ENCODE measurements around the gene ECHDC3.

Gene ECHDC3

GRCh38 chr10:11787846-11788245 lies 45.7 kb downstream of the ECHDC3 start:
- H3K4me3 ChIP-seq (IDR thresholded peaks at IDR 0.05; ENCODE audit: insufficient read depth, low read depth, low read length) = no peak overlapping the region
- TF ChIP-seq, protein P1, sequence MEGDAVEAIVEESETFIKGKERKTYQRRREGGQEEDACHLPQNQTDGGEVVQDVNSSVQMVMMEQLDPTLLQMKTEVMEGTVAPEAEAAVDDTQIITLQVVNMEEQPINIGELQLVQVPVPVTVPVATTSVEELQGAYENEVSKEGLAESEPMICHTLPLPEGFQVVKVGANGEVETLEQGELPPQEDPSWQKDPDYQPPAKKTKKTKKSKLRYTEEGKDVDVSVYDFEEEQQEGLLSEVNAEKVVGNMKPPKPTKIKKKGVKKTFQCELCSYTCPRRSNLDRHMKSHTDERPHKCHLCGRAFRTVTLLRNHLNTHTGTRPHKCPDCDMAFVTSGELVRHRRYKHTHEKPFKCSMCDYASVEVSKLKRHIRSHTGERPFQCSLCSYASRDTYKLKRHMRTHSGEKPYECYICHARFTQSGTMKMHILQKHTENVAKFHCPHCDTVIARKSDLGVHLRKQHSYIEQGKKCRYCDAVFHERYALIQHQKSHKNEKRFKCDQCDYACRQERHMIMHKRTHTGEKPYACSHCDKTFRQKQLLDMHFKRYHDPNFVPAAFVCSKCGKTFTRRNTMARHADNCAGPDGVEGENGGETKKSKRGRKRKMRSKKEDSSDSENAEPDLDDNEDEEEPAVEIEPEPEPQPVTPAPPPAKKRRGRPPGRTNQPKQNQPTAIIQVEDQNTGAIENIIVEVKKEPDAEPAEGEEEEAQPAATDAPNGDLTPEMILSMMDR (conservative IDR thresholded peaks at IDR 0.05; ENCODE audit: low read depth, low read length) = no peak
- no peak overlapping the region for H2AFZ ChIP-seq (ENCODE audit: low read depth)
- H3K79me2 ChIP-seq (ENCODE audit: insufficient read depth, low read depth) = no peaks in the 10 kb centered on the region
- no peaks in the 10 kb centered on the region for H4K20me1 ChIP-seq (ENCODE audit: insufficient read depth)
- no peak overlapping the region for H3K27ac ChIP-seq
- H3K9ac ChIP-seq = no peak overlapping the region
- no peaks in the 10 kb centered on the region for H3K36me3 ChIP-seq (ENCODE audit: insufficient read depth)
- H3K4me2 ChIP-seq = no peak overlapping the region
- no peaks in the 10 kb centered on the region for H3K27me3 ChIP-seq (ENCODE audit: insufficient read depth, low read depth)
- peaks cover 7% of the 10 kb centered on the region for H3K4me1 ChIP-seq (ENCODE audit: low read depth, poor library complexity, severe bottlenecking)

- Histone ChIP-seq H3K27ac (no peak overlapping the region), H3K27me3 (ENCODE audit: insufficient read depth, low read depth) (no peaks in the 10 kb centered on the region), H3K4me2 (no peak overlapping the region), H2AFZ (ENCODE audit: low read depth) (no peak overlapping the region), H3K4me3 (IDR thresholded peaks at IDR 0.05; ENCODE audit: insufficient read depth, low read depth, low read length) (no peak overlapping the region), H3K4me1 (ENCODE audit: low read depth, poor library complexity, severe bottlenecking) (no peaks in the 10 kb centered on the region), H3K36me3 (ENCODE audit: insufficient read depth) (no peaks in the 10 kb centered on the region), H3K79me2 (ENCODE audit: insufficient read depth, low read depth) (no peaks in the 10 kb centered on the region), H4K20me1 (ENCODE audit: insufficient read depth) (no peaks in the 10 kb centered on the region), H3K9ac (no peak overlapping the region)
- TF ChIP-seq, protein P1 (conservative IDR thresholded peaks at IDR 0.05; ENCODE audit: low read depth, low read length) = no peak
Measured at GRCh38 chr10:11789306-11789705, 47.1 kb downstream of the ECHDC3 start.

- TF ChIP-seq, protein P1 (conservative IDR thresholded peaks at IDR 0.05; ENCODE audit: low read depth, low read length) = no peak
- Histone ChIP-seq H3K9ac (no peak overlapping the region), H3K79me2 (ENCODE audit: insufficient read depth, low read depth) (no peaks in the 10 kb centered on the region), H3K36me3 (ENCODE audit: insufficient read depth) (no peaks in the 10 kb centered on the region), H3K4me3 (IDR thresholded peaks at IDR 0.05; ENCODE audit: insufficient read depth, low read depth, low read length) (no peak overlapping the region), H3K4me1 (ENCODE audit: low read depth, poor library complexity, severe bottlenecking) (no peaks in the 10 kb centered on the region), H4K20me1 (ENCODE audit: insufficient read depth) (no peaks in the 10 kb centered on the region), H3K4me2 (no peak overlapping the region), H3K27ac (no peak overlapping the region), H2AFZ (ENCODE audit: low read depth) (no peak overlapping the region), H3K27me3 (ENCODE audit: insufficient read depth, low read depth) (no peaks in the 10 kb centered on the region)
Measured at GRCh38 chr10:11789956-11790355, 47.8 kb downstream of the ECHDC3 start.

DNA sequence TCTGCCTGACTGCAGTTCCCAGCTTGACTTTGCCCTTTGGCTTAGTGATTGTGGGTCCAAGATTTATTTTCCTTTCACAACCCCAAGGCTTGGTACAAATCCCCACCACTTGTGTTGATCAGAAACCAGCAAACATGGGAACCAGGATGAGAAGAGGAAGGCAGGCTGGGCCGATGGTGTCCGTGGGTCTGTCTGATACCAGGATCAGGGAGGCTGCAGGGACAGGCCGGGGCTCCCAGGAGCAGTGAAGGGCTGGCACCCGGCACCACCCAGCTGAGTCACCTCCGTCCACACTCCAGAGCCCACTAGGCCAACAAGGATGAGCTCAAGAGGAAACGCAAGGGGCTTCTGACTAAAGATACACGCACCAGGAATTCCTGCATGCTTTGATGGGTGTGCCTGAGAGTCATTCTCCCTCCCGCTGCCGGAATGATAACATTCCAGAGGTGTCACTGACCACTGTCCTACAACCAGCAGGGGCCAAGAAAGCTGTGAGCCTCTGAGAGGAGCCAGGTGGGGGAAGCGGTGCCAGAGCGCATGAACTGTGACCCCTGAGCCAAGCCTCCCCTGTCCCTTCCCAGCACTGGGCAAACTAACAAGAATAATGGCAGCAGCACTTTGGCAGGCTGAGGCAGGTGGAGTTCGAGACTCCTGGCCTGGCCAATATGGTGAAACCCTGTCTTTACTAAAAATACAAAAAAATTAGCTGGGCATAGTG lies 51.7 kb downstream of the ECHDC3 start:
- H4K20me1 ChIP-seq (ENCODE audit: insufficient read depth) = no peaks in the 10 kb centered on the region
- H3K27me3 ChIP-seq (ENCODE audit: insufficient read depth, low read depth) = no peaks in the 10 kb centered on the region
- no peaks in the 10 kb centered on the region for H3K36me3 ChIP-seq (ENCODE audit: insufficient read depth)
- H3K4me3 ChIP-seq (IDR thresholded peaks at IDR 0.05; ENCODE audit: insufficient read depth, low read depth, low read length) = no peak overlapping the region
- H3K4me1 ChIP-seq (ENCODE audit: low read depth, poor library complexity, severe bottlenecking) = no peaks in the 10 kb centered on the region
- no peak overlapping the region for H3K4me2 ChIP-seq
- no peak overlapping the region for H3K27ac ChIP-seq
- no peaks in the 10 kb centered on the region for H3K79me2 ChIP-seq (ENCODE audit: insufficient read depth, low read depth)
- H3K9ac ChIP-seq = no peak overlapping the region
- no peak overlapping the region for H2AFZ ChIP-seq (ENCODE audit: low read depth)
- TF ChIP-seq, protein P1 (conservative IDR thresholded peaks at IDR 0.05; ENCODE audit: low read depth, low read length) = no peak
